Osteoblast (primary cell): ENCODE results near the gene ACAP2. TPM values are rescaled to one million over a fixed set of nuclear protein-coding genes. Genes with fewer than 3 reads are reported as not detected.
A peak's percentile ranks its signal among the peaks of the same experiment; 100 is the strongest.

Experiments used
- DNase-seq: peaks from one replicate; pipeline ENCODE4 v3.0.0; 2011; ENCODE audit warnings: low spot score, mixed read lengths; ENCODE audit not compliant: insufficient read length; ENCODE audit errors: missing footprints
- H2AFZ ChIP-seq: 2 replicates; pipeline ENCODE4 v1.6.0; 2011; ENCODE audit warnings: mild to moderate bottlenecking, low read length
- H3K27ac ChIP-seq: 2 replicates; pipeline ENCODE4 v1.5.1; 2011; ENCODE audit warnings: mild to moderate bottlenecking, low read depth, low read length, moderate library complexity
- H3K27me3 ChIP-seq: 2 replicates; pipeline ENCODE4 v1.6.0; 2012; ENCODE audit warnings: mild to moderate bottlenecking, control low read depth, inconsistent platforms, low read length, moderate library complexity; ENCODE audit not compliant: insufficient read depth
- H3K36me3 ChIP-seq: 2 replicates; pipeline ENCODE4 v1.5.1; 2011; ENCODE audit warnings: mild to moderate bottlenecking, low read length, control low read depth, moderate library complexity; ENCODE audit not compliant: insufficient read depth
- H3K4me1 ChIP-seq: 2 replicates; pipeline ENCODE4 v1.5.1; 2011; ENCODE audit warnings: mild to moderate bottlenecking, low read length, control low read depth, moderate library complexity; ENCODE audit not compliant: insufficient read depth
- H3K4me2 ChIP-seq: 2 replicates; pipeline ENCODE4 v1.6.0; 2011; ENCODE audit warnings: mild to moderate bottlenecking, low read length; ENCODE audit not compliant: insufficient read depth
- H3K4me3 ChIP-seq: fragments of 200-600 bp; sonication (generic); 3 replicates; pipeline ENCODE4 v1.5.1; 2012; ENCODE audit warnings: mild to moderate bottlenecking, low read length, inconsistent platforms; ENCODE audit not compliant: insufficient read depth
- H3K79me2 ChIP-seq: 2 replicates; pipeline ENCODE4 v1.6.0; 2012; ENCODE audit warnings: mild to moderate bottlenecking, low read length, control low read depth, inconsistent platforms; ENCODE audit not compliant: insufficient read depth
- H3K9me3 ChIP-seq: 2 replicates; pipeline ENCODE4 v1.5.1; 2011; ENCODE audit warnings: low read depth, low read length, control low read depth
- H4K20me1 ChIP-seq: 2 replicates; pipeline ENCODE4 v1.6.0; 2012; ENCODE audit warnings: mild to moderate bottlenecking, low read length, control low read depth; ENCODE audit not compliant: insufficient read depth
- total RNA-seq: library from RNA; depleted of rRNA; stranded (reverse); fragments of >200 nt; gene quantifications from 2 replicates; pipeline ENCODE4 v1.2.3, GENCODE V29; 2012
- TF ChIP-seq, protein P1 (sequence below): IDR thresholded peaks from 2 replicates; pipeline ENCODE4 v1.5.1; 2011; ENCODE audit warnings: mild to moderate bottlenecking, low read depth, low read length, moderate library complexity; ENCODE audit errors: extremely low read depth

ACAP2 gene
- total RNA-seq, 1 donor = 121 TPM

DNA sequence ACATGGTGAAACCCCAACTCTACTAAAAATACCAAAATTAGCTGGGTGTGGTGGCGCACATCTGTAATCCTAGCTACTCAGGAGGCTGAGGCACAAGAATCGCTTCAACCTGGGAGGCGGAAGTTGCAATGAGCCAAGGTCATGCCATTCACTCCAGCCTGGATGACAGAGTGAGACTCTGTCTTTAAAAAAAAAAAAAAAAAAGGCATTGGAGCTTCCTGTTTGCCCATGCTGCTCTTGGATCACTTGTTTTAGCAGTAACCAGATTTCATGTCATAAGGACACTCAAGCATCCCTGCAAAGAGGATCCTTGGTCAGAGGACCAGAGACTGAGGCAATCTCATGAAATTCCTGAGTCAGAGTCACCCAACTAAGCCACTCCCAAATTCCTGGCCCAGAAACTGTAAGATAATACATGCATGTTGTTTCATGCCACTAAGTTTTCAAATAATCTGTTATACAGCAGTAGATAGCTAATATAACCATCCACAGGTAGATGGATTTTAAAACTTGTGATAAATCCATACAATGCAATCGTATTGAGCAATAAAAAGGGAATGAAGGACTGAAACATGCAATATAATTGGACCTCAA lies 89.8 kb downstream of the ACAP2 start:
- no peak overlapping the region for H3K4me3 ChIP-seq
- peaks cover 33% of the 10 kb centered on the region for H3K79me2 ChIP-seq
- H3K36me3 ChIP-seq = peaks cover 2% of the 10 kb centered on the region
- no peak overlapping the region for H3K4me2 ChIP-seq
- TF ChIP-seq, protein P1, sequence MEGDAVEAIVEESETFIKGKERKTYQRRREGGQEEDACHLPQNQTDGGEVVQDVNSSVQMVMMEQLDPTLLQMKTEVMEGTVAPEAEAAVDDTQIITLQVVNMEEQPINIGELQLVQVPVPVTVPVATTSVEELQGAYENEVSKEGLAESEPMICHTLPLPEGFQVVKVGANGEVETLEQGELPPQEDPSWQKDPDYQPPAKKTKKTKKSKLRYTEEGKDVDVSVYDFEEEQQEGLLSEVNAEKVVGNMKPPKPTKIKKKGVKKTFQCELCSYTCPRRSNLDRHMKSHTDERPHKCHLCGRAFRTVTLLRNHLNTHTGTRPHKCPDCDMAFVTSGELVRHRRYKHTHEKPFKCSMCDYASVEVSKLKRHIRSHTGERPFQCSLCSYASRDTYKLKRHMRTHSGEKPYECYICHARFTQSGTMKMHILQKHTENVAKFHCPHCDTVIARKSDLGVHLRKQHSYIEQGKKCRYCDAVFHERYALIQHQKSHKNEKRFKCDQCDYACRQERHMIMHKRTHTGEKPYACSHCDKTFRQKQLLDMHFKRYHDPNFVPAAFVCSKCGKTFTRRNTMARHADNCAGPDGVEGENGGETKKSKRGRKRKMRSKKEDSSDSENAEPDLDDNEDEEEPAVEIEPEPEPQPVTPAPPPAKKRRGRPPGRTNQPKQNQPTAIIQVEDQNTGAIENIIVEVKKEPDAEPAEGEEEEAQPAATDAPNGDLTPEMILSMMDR = no peak
- DNase-seq = peak; percentile 88
- no peak overlapping the region for H2AFZ ChIP-seq
- H3K27me3 ChIP-seq = no peaks in the 10 kb centered on the region
- H4K20me1 ChIP-seq = peaks cover 13% of the 10 kb centered on the region
- peaks cover 4% of the 10 kb centered on the region for H3K4me1 ChIP-seq
- no peak overlapping the region for H3K27ac ChIP-seq
- no peaks in the 10 kb centered on the region for H3K9me3 ChIP-seq

DNA sequence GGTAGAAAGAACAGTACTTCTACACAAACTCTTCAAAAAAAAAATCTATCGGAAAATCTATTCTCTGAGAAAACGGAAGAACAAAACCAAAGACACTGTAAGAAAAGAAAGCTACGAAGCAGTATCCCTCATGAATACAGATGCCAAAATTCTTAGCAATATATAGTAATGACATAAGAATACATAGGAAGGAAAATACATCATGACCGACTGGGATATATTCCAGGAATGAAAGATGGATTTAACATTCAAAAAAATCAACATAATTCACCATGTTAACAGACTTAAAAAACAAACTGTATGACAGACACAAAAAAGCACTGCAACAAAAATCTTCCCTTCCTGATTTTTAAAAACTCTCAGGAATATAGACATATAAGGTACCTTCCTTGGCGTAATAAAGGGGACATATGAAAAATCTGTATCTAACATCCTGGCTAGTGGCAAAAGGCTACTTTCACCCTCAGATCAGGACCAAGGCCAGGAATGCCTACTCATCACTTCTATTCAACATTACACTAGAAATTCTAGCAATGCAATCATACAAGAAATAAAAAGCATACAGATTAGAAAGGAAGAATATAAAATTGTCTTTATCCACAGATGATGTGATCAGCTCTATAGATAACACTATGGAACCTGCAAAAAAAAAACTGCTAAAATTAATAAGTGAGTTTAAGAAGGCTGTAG lies 94.2 kb downstream of the ACAP2 start:
- Histone ChIP-seq H3K4me2 (no peak overlapping the region), H3K27ac (no peak overlapping the region), H3K4me3 (no peak overlapping the region), H3K36me3 (peaks cover 2% of the 10 kb centered on the region), H4K20me1 (no peaks in the 10 kb centered on the region), H3K4me1 (no peaks in the 10 kb centered on the region), H3K27me3 (no peaks in the 10 kb centered on the region), H2AFZ (no peak overlapping the region), H3K79me2 (peaks cover 13% of the 10 kb centered on the region), H3K9me3 (no peaks in the 10 kb centered on the region)
- TF ChIP-seq, protein P1 = no peak
- DNase-seq = no peak

DNA sequence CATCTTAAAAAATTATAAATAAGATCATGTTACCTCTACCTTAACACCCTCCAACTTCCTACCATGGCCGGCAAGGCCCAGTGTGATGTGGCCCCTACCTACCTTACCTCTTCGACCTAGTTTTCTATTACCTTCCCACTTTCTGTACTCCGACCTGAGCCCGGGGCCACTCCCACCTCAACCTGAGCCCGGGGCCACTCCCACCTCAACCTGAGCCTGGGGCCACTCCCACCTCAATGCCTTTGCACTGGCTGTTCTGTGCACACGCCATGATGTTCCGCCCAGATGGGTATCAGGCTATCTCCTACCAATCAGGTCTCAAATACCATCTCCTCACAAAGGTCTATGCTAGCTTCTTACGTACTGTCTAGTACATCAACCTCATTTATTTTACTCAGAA lies 105.1 kb downstream of the ACAP2 start:
- Histone ChIP-seq H4K20me1 (no peaks in the 10 kb centered on the region), H3K4me2 (no peak overlapping the region), H3K4me3 (no peak overlapping the region), H3K9me3 (no peaks in the 10 kb centered on the region), H3K36me3 (peaks cover 16% of the 10 kb centered on the region), H2AFZ (no peak overlapping the region), H3K27ac (no peak overlapping the region), H3K4me1 (no peaks in the 10 kb centered on the region), H3K27me3 (no peaks in the 10 kb centered on the region), H3K79me2 (no peaks in the 10 kb centered on the region)
- TF ChIP-seq, protein P1 = no peak
- DNase-seq = no peak

DNA sequence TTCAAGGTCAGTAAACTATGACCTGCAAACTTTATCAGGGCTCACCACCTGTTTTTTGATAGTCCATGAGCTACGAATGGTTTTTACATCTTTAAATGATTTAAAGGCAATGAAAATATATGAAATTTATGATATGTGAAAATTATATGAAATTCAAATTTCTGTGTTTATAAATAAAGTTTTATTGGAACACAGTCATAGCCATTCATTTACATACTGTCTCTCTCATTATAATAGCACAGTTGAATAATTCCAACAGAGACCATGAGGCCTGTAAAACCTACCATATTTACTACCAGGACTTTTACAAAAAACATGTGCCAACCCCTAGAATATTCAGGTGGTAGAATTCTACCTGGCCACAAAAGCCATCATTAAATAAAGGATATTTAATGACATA lies 107.9 kb downstream of the ACAP2 start:
- Histone ChIP-seq H4K20me1 (no peaks in the 10 kb centered on the region), H3K79me2 (no peaks in the 10 kb centered on the region), H3K4me1 (no peaks in the 10 kb centered on the region), H3K4me2 (no peak overlapping the region), H3K36me3 (peaks cover 19% of the 10 kb centered on the region), H2AFZ (no peak overlapping the region), H3K9me3 (no peaks in the 10 kb centered on the region), H3K27me3 (no peaks in the 10 kb centered on the region), H3K27ac (no peak overlapping the region), H3K4me3 (no peak overlapping the region)
- DNase-seq = no peak
- TF ChIP-seq, protein P1 = no peak
